ENCODE measurements around the gene HSPB1.
"Not testable (repeated sequence)": the region's sequence is repeated elsewhere in the genome, so short reads cannot be mapped to it uniquely, and the experiment has no call there.

HSPB1 gene

DNA sequence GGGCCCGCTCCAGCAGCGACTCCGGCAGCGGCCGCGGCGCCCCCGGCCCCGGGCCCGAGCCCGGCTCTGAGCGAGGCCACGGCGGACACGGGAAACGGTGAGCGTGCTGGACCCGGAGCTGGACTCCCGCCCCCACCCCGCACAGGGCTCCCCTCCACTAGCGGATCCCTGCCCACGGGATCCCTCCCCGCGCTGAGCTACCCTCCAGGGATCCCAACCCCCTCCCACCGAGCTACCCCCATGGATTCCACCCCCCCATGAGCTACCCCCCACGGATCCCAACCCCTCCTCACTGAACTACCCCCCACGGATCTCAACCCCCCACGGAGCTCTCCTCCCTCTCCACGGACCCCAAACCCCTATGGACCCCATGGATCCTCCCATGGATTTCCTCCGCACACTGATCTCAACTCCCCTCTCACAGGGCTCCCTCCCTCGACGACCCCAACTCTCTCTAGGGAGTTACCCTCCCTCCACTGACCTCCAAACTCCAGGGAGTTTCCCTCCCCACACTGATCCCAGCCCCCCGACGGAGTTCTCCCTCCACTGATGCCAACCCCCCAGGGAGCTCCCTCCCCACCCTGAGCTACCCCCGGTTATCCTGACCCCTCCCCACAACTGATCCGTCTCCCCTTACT, 20.6 kb upstream of the HSPB1 start:
- Histone ChIP-seq H3K27me3 (ENCODE audit: control insufficient read depth, insufficient read depth, low read length) (peaks cover 41% of the 10 kb centered on the region), H3K4me3 (ENCODE audit: low read depth, low read length) (peak overlapping the region; percentile 73), H3K4me1 (ENCODE audit: control insufficient read depth, insufficient read depth, low read length) (peaks cover 10% of the 10 kb centered on the region; the same call in 1 of the 2 replicates), H3K9ac (ENCODE audit: low read depth, low read length) (no peak overlapping the region), H3K36me3 (ENCODE audit: control insufficient read depth, insufficient read depth, low read length) (peaks cover 4% of the 10 kb centered on the region; the same call in 1 of the 2 replicates), H3K9me3 (ENCODE audit: control insufficient read depth, insufficient read depth, low read length) (no peaks in the 10 kb centered on the region), H3K27ac (ENCODE audit: low read depth, low read length) (no peak overlapping the region)

DNA sequence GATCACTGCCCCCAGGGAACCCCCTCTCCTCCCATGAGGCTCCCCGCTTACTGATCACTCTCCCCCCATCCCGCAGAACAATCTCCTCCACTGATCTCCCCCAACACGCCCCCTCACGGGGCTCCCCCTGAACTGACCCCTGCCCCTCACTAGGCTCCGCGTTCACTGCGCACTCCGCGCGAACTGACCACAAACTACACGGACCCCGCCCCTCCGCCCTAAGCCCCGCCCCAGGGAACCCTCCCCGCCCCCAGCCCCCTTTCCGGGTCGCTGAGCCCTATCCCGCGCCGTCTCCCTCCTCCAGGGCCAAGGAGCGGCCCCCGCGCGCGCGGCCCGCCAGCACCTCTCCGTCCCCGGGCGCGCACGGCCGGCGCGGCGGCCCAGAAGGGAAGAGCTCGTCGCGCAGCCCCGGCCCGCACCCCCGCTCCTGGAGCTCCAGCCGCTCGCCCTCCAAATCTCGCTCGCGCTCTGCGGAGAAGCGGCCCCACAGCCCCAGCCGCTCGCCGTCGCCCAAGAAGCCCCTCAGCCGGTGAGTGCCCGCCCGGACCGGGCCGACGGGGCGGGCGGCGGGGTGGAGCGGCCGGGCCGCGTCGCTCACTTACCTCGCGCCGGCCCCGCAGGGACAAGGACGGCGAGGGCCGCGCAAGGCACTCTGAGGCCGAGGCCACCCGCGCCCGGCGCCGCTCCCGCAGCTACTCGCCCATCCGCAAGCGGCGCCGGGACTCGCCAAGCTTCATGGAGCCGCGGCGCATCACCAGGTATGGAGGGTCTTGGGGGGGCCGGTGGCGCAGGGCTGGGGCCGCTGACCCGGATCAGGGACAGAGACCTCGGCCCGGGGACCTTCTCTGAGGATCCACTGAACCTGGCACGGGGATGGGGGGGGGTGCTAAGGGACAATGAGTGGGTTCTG, 19.9 kb upstream of the HSPB1 start:
- Histone ChIP-seq H3K9me3 (ENCODE audit: control insufficient read depth, insufficient read depth, low read length) (no peaks in the 10 kb centered on the region), H3K27me3 (ENCODE audit: control insufficient read depth, insufficient read depth, low read length) (peaks cover 41% of the 10 kb centered on the region), H3K4me3 (ENCODE audit: low read depth, low read length) (peak overlapping the region; percentile 73), H3K9ac (ENCODE audit: low read depth, low read length) (no peak overlapping the region), H3K4me1 (ENCODE audit: control insufficient read depth, insufficient read depth, low read length) (peaks cover 10% of the 10 kb centered on the region; the same call in 1 of the 2 replicates), H3K27ac (ENCODE audit: low read depth, low read length) (no peak overlapping the region), H3K36me3 (ENCODE audit: control insufficient read depth, insufficient read depth, low read length) (peaks cover 4% of the 10 kb centered on the region; the same call in 1 of the 2 replicates)

DNA sequence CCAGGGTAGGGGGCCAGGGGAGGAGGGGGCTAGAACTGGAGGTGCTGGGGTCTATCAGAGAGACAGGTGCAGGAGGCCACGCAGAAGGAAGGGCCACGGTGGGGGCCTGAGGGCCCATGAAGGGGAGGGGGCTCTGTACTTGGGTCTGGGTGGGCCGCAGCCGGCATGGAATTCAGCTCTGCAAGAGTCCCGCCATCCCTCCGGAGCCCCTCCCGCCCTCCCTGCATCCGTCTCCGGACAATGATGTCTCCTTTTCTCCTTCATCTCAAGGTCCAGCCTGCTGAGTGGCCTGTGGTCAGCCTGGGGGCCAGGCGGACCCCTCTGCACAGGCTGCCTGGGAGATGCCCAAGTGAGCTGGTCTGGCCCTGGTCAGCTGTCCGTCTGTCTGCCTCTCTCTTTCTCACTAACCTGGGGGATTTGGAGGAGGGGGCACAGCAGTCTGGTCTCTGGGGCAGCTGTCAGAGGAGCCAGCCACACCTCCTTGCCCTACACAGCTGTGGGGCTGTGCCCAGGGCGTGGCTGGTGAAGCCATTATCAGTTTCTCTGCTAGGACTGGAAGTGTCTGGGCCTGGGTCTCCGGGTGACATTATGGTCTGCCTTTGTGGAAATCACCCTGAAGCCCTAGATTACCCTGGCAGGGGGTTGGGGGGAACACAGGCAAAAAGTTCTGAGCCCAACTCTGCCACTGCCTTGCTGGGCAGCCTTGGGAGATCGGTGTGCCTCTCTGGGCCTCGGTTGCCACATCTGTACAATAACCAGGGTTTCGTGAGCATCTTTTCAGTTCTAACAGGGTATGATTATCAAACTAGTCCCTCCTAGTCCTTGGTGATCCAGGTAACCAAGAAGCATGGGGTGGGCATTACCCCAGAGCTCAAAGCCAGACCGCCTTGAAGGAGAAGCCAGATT, 19.0 kb upstream of the HSPB1 start:
- peak overlapping the region; percentile 73; the same call in 1 of the 2 replicates for H3K4me3 ChIP-seq (ENCODE audit: low read depth, low read length)
- H3K9me3 ChIP-seq (ENCODE audit: control insufficient read depth, insufficient read depth, low read length), result no peaks in the 10 kb centered on the region
- peaks cover 40% of the 10 kb centered on the region for H3K27me3 ChIP-seq (ENCODE audit: control insufficient read depth, insufficient read depth, low read length)
- peaks cover 4% of the 10 kb centered on the region; the same call in 1 of the 2 replicates for H3K36me3 ChIP-seq (ENCODE audit: control insufficient read depth, insufficient read depth, low read length)
- no peak overlapping the region for H3K27ac ChIP-seq (ENCODE audit: low read depth, low read length)
- peaks cover 10% of the 10 kb centered on the region; the same call in 1 of the 2 replicates for H3K4me1 ChIP-seq (ENCODE audit: control insufficient read depth, insufficient read depth, low read length)
- H3K9ac ChIP-seq (ENCODE audit: low read depth, low read length), result no peak overlapping the region

DNA sequence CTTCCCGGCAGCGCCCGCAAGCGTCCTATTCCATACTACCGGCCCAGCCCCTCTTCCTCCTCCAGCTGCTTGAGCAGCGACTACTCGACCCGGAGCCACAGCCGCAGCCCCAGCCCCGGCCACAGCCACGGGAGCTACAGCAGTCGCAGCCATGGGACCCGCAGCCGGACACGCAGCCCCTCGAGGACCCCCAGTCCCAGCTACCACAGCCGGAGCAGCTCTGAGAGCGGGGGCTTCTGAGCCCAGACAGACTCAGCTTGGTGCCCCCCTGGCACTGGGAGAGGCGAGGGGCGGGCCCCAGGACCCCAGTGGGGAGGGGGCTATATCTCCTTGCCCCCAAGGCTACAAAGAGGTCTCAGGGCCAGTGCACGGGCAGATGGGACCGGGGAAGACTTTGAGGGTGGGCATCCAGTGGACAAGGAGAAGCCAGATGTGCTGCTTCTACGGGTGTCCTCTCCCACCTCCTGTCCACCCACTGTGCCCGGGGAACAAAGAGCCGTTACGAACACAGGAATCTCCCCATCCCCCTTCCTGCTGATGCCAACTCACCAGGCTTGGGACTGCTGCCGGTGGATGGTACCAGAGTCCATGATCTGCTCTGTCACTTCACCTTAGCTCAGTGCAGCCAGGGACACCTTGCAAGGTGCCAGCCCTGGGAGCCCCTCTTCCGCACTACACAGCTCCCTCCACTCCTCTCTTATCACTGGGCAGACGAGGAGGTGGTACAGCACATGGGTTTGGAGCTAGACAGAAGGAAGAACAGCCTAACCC, 16.7 kb upstream of the HSPB1 start:
- Histone ChIP-seq H3K4me3 (ENCODE audit: low read depth, low read length) (no peak overlapping the region), H3K9ac (ENCODE audit: low read depth, low read length) (no peak overlapping the region), H3K27ac (ENCODE audit: low read depth, low read length) (no peak overlapping the region), H3K36me3 (ENCODE audit: control insufficient read depth, insufficient read depth, low read length) (peaks cover 4% of the 10 kb centered on the region; the same call in 1 of the 2 replicates), H3K27me3 (ENCODE audit: control insufficient read depth, insufficient read depth, low read length) (peaks cover 20% of the 10 kb centered on the region), H3K9me3 (ENCODE audit: control insufficient read depth, insufficient read depth, low read length) (no peaks in the 10 kb centered on the region), H3K4me1 (ENCODE audit: control insufficient read depth, insufficient read depth, low read length) (peaks cover 7% of the 10 kb centered on the region)

DNA sequence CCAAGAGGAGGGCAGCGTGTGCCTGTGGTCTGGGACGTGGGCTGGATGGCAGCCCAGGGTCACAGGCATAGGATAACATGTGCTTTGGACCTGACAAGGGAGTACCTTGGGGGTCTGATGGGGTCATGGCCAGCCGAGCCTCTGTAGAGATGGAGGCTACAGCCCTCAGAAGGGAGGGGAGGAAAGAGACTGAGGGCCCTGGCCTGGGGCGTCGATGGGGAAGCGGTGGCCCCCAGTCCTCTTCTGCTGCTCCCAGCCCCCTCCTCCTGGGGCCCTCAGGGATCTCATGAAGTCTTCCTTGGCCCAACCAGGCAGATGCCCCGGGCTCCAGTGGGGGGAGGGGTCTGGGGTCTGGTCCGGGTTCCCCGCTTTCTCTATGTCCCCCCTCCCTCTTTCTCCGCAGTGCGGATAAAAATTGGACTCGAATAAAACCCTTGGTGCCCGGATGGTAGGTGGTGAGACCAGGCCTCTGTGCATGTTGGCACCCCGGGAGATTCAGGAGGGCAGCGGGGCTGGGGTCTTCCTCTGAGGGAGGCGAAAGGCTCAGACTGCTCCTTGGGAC, 15.6 kb upstream of the HSPB1 start:
- peaks cover 13% of the 10 kb centered on the region for H3K27me3 ChIP-seq (ENCODE audit: control insufficient read depth, insufficient read depth, low read length)
- no peak overlapping the region for H3K9ac ChIP-seq (ENCODE audit: low read depth, low read length)
- H3K9me3 ChIP-seq (ENCODE audit: control insufficient read depth, insufficient read depth, low read length), result no peaks in the 10 kb centered on the region
- no peak overlapping the region for H3K4me3 ChIP-seq (ENCODE audit: low read depth, low read length)
- H3K36me3 ChIP-seq (ENCODE audit: control insufficient read depth, insufficient read depth, low read length), result peaks cover 4% of the 10 kb centered on the region; the same call in 1 of the 2 replicates
- H3K4me1 ChIP-seq (ENCODE audit: control insufficient read depth, insufficient read depth, low read length), result peaks cover 12% of the 10 kb centered on the region
- no peak overlapping the region for H3K27ac ChIP-seq (ENCODE audit: low read depth, low read length)

DNA sequence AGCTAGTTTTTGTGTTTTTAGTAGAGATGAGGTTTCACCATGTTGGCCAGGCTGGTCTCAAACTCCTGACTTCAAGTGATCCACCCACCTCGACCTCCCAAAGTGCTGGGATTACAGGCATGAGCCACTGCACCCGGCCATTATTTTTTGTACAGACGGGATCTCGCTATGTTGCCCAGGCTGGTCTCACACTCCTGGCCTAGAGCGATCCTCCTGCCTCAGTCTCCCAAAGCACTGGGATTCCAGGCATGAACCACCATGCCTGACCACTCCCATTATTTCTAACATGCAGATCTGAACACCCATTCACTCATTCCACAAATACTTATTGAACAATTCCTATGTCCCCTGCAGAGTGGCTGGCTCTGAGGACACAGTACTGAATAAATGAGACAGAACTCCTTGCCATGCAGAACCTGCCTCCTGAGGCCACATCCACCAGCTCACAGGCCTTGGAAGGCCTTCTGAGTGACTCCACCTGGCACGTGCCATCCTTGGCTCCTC, 11.6 kb upstream of the HSPB1 start:
- not testable (repeated sequence) for H3K9me3 ChIP-seq (ENCODE audit: control insufficient read depth, insufficient read depth, low read length); H3K36me3 ChIP-seq (ENCODE audit: control insufficient read depth, insufficient read depth, low read length); H3K27me3 ChIP-seq (ENCODE audit: control insufficient read depth, insufficient read depth, low read length); H3K4me3 ChIP-seq (ENCODE audit: low read depth, low read length)
- H3K4me1 ChIP-seq (ENCODE audit: control insufficient read depth, insufficient read depth, low read length), result peaks cover 22% of the 10 kb centered on the region
- H3K9ac ChIP-seq (ENCODE audit: low read depth, low read length), result peak overlapping the region; percentile 39; the same call in 1 of the 2 replicates
- H3K27ac ChIP-seq (ENCODE audit: low read depth, low read length), result peak overlapping the region; percentile 94

DNA sequence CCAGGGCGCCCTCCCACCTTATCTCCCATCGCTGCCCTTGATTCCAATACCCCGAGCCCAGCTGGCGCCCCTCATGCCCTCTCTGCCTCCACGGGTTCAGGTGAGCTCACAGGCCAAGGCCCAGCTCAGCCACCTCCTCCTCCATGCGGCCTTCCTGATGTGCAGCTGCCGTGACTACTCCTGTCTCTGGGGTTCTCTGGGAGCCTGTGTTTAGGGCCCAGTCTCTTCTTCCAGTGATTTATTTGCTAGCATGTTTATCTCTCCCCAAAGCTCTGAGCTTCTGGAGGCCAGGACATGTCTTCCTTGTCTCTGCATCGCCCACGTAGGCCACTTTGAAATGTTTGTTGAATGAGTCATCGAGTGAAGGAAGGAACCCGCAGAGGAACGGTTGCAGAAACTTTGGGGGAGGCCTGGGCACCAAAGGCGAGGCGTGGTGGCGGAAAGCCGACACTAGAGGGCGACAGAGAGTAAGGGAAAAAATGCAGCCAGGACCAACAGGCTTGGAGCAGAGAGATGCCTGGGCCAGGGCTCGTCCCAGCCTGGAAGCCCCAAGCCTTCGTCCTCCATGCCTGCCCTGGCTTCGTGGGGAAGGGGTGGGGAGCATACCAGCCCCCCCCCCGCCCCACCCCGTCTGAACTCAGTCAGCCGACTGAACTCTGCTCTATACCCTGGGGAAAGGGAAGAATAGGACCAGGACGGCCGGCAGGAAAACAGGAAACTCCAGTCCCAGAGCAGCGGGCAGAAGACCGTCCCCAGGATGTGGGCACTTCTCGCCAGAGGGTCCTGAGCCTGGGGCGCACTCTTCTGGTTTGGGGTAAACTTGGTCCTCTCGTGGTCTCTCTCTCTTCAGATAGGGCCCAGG, 10.9 kb upstream of the HSPB1 start:
- H3K36me3 ChIP-seq (ENCODE audit: control insufficient read depth, insufficient read depth, low read length), result no peaks in the 10 kb centered on the region
- no peaks in the 10 kb centered on the region for H3K27me3 ChIP-seq (ENCODE audit: control insufficient read depth, insufficient read depth, low read length)
- peak overlapping the region; percentile 94 for H3K27ac ChIP-seq (ENCODE audit: low read depth, low read length)
- no peaks in the 10 kb centered on the region for H3K9me3 ChIP-seq (ENCODE audit: control insufficient read depth, insufficient read depth, low read length)
- H3K4me3 ChIP-seq (ENCODE audit: low read depth, low read length), result peak overlapping the region; percentile 11; the same call in 1 of the 2 replicates
- H3K4me1 ChIP-seq (ENCODE audit: control insufficient read depth, insufficient read depth, low read length), result peaks cover 22% of the 10 kb centered on the region
- peak overlapping the region; percentile 39; the same call in 1 of the 2 replicates for H3K9ac ChIP-seq (ENCODE audit: low read depth, low read length)

DNA sequence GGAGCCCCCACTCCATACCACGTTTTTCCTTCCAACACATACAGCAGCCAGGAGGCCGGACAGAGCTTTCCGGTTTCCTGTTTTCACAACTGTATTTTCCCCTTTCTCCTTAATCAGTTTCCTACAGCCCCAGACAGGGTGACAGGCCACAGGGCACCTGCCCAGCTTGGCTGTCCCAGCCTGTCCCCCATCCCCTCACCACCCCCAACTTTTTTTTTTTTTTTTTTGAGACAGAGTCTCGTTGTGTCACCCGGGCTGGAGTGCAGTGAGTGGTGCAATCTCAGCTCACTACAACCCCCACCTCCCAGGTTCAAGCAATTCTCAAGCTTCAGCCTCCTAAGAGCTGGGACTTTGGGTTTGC, 10.3 kb upstream of the HSPB1 start:
- no peaks in the 10 kb centered on the region for H3K27me3 ChIP-seq (ENCODE audit: control insufficient read depth, insufficient read depth, low read length)

DNA sequence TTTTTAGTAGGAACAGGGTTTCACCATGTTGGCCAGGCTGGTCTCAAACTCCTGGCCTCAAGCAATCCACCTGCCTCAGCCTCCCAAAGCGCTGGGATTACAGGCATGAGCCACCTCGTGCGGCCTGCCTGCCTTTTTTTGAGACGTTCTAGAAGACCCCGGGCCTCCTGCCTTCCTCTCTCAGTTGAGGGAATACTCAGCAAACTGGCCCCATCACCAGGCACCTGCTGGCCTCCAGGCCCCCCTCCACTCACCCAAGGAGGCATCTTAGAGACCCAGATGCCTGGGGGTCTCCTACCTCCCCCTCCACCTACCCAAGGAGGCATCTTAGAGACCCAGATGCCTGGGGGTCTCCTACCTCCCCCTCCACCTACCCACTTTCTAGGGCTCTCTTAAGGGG, 9.6 kb upstream of the HSPB1 start:
- not testable (repeated sequence) for H3K9ac ChIP-seq (ENCODE audit: low read depth, low read length); H3K9me3 ChIP-seq (ENCODE audit: control insufficient read depth, insufficient read depth, low read length); H3K27ac ChIP-seq (ENCODE audit: low read depth, low read length); H3K27me3 ChIP-seq (ENCODE audit: control insufficient read depth, insufficient read depth, low read length); H3K36me3 ChIP-seq (ENCODE audit: control insufficient read depth, insufficient read depth, low read length); H3K4me3 ChIP-seq (ENCODE audit: low read depth, low read length)
- H3K4me1 ChIP-seq (ENCODE audit: control insufficient read depth, insufficient read depth, low read length), result peaks cover 22% of the 10 kb centered on the region

More for the DNA sequence above, 10.3 kb upstream of the HSPB1 start:
- no peak overlapping the region for H3K4me3 ChIP-seq (ENCODE audit: low read depth, low read length)
- peaks cover 22% of the 10 kb centered on the region for H3K4me1 ChIP-seq (ENCODE audit: control insufficient read depth, insufficient read depth, low read length)
- no peak overlapping the region for H3K9ac ChIP-seq (ENCODE audit: low read depth, low read length)
- H3K9me3 ChIP-seq (ENCODE audit: control insufficient read depth, insufficient read depth, low read length), result no peaks in the 10 kb centered on the region
- H3K36me3 ChIP-seq (ENCODE audit: control insufficient read depth, insufficient read depth, low read length), result no peaks in the 10 kb centered on the region
- H3K27ac ChIP-seq (ENCODE audit: low read depth, low read length), result peak overlapping the region; percentile 71

Data from HUES48 (cell line).